ENCODE results near the gene HDAC4. TPM values are rescaled to one million over a fixed set of nuclear protein-coding genes. Genes with fewer than 3 reads are reported as not detected.

HDAC4 gene
- total RNA-seq, 5 donors from 2014 or later (not counting 1 experiment from before 2014, with no cell fraction given), result 44.8 to 80.2 (median 60.9) TPM

- CTCF ChIA-PET, result no interaction called here
- POLR2A ChIA-PET, result no interaction called here
- H3K9me3 Mint-ChIP-seq, result no peaks in the 10 kb centered on the region
- peaks cover 18 to 45% of the 10 kb centered on the region in 2 donors for H3K36me3 ChIP-seq (ENCODE audit: control insufficient read depth in 2 of 2, extremely low read depth in 1 of 2, insufficient read depth in 1 of 2, low read length in 1 of 2)
- no peak for ATAC-seq (replicated peaks in 1 of 4)
- H3K4me1 ChIP-seq (ENCODE audit: control insufficient read depth in 1 of 2, extremely low read depth in 1 of 2, insufficient read depth in 2 of 2, low read length in 2 of 2), result no peaks in the 10 kb centered on the region
- H3K27me3 Mint-ChIP-seq, result no peaks in the 10 kb centered on the region
- H3K4me1 Mint-ChIP-seq, result no peaks in the 10 kb centered on the region
- H3K27me3 ChIP-seq (replicated peaks in 1 of 2; ENCODE audit: control insufficient read depth in 2 of 2, extremely low read depth in 1 of 2, insufficient read depth in 2 of 2, low read length in 1 of 2), result no peaks in the 10 kb centered on the region
- WGBS (ENCODE audit: insufficient coverage), result 98% methylated on average over 10 of the region's 17 CpGs
- no peak overlapping the region for H3K27ac ChIP-seq (ENCODE audit: low read length)
- no peak for DNase-seq
- H3K9me3 ChIP-seq, result no peaks in the 10 kb centered on the region
- no peak overlapping the region for H3K4me3 ChIP-seq (ENCODE audit: control insufficient read depth in 1 of 2, extremely low read depth in 1 of 2, low read length in 1 of 2)
- H3K27ac Mint-ChIP-seq, result no peak overlapping the region
- H3K36me3 Mint-ChIP-seq, result peaks cover 15% of the 10 kb centered on the region
- H3K4me3 Mint-ChIP-seq, result no peak overlapping the region
Measured at GRCh38 chr2:239094867-239095266, 306.0 kb downstream of the HDAC4 start.

GRCh38 chr2:239093952-239094351, 306.9 kb downstream of the HDAC4 start:
- no peak overlapping the region for H3K4me3 ChIP-seq (ENCODE audit: control insufficient read depth in 1 of 2, extremely low read depth in 1 of 2, low read length in 1 of 2)
- no peak overlapping the region for H3K27ac Mint-ChIP-seq
- no peak overlapping the region for H3K27ac ChIP-seq (ENCODE audit: low read length)
- POLR2A ChIA-PET, result no interaction called here
- peaks cover 15 to 45% of the 10 kb centered on the region in 2 donors for H3K36me3 ChIP-seq (ENCODE audit: control insufficient read depth in 2 of 2, extremely low read depth in 1 of 2, insufficient read depth in 1 of 2, low read length in 1 of 2)
- no peaks in the 10 kb centered on the region for H3K27me3 ChIP-seq (replicated peaks in 1 of 2; ENCODE audit: control insufficient read depth in 2 of 2, extremely low read depth in 1 of 2, insufficient read depth in 2 of 2, low read length in 1 of 2)
- H3K4me3 Mint-ChIP-seq, result no peak overlapping the region
- 99% methylated on average over 15 of the region's 17 CpGs for WGBS (ENCODE audit: insufficient coverage)
- no peaks in the 10 kb centered on the region for H3K4me1 Mint-ChIP-seq
- H3K4me1 ChIP-seq (ENCODE audit: control insufficient read depth in 1 of 2, extremely low read depth in 1 of 2, insufficient read depth in 2 of 2, low read length in 2 of 2), result no peaks in the 10 kb centered on the region
- no peaks in the 10 kb centered on the region for H3K27me3 Mint-ChIP-seq
- ATAC-seq (replicated peaks in 1 of 4) (no peak), DNase-seq (no peak)
- H3K9me3 Mint-ChIP-seq, result no peaks in the 10 kb centered on the region
- CTCF ChIA-PET, result no interaction called here
- H3K9me3 ChIP-seq, result no peaks in the 10 kb centered on the region
- peaks cover 13% of the 10 kb centered on the region for H3K36me3 Mint-ChIP-seq

DNA sequence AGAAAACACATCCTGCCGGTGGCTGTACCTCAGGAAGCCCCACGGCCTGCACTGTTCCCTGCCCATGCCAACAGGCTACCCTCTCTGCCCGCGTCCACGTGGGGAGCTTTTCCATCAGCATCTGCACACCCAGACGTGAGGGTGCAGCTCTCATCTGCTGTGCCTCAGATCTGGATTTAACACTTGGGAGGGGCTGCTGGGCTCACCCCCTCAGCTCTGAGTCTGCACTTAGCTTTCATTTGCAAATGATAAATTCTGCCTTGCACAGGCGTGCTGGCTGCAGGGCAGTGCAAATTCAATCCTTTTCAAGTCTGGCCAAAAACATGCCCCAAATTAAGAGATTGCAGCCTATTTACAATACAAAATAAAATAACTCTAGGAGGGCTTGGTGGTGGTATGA, 307.3 kb downstream of the HDAC4 start:
- Mint-ChIP-seq H3K27ac (no peak overlapping the region), H3K27me3 (no peaks in the 10 kb centered on the region), H3K36me3 (peaks cover 14% of the 10 kb centered on the region), H3K4me1 (no peaks in the 10 kb centered on the region), H3K4me3 (no peak overlapping the region), H3K9me3 (no peaks in the 10 kb centered on the region)
- no peak overlapping the region for H3K27ac ChIP-seq (ENCODE audit: low read length)
- H3K4me3 ChIP-seq (ENCODE audit: control insufficient read depth in 1 of 2, extremely low read depth in 1 of 2, low read length in 1 of 2), result no peak overlapping the region
- DNase-seq, result no peak
- H3K9me3 ChIP-seq, result no peaks in the 10 kb centered on the region
- H3K36me3 ChIP-seq (ENCODE audit: control insufficient read depth in 2 of 2, extremely low read depth in 1 of 2, insufficient read depth in 1 of 2, low read length in 1 of 2), result peaks cover 15 to 49% of the 10 kb centered on the region in 2 donors
- ChIA-PET POLR2A (no interaction called here), CTCF (no interaction called here)
- H3K27me3 ChIP-seq (replicated peaks in 1 of 2; ENCODE audit: control insufficient read depth in 2 of 2, extremely low read depth in 1 of 2, insufficient read depth in 2 of 2, low read length in 1 of 2), result no peaks in the 10 kb centered on the region
- ATAC-seq (replicated peaks in 1 of 4), result no peak
- no peaks in the 10 kb centered on the region for H3K4me1 ChIP-seq (ENCODE audit: control insufficient read depth in 1 of 2, extremely low read depth in 1 of 2, insufficient read depth in 2 of 2, low read length in 2 of 2)
- WGBS (ENCODE audit: insufficient coverage), result 83% methylated on average over 5 of the region's 7 CpGs

DNA sequence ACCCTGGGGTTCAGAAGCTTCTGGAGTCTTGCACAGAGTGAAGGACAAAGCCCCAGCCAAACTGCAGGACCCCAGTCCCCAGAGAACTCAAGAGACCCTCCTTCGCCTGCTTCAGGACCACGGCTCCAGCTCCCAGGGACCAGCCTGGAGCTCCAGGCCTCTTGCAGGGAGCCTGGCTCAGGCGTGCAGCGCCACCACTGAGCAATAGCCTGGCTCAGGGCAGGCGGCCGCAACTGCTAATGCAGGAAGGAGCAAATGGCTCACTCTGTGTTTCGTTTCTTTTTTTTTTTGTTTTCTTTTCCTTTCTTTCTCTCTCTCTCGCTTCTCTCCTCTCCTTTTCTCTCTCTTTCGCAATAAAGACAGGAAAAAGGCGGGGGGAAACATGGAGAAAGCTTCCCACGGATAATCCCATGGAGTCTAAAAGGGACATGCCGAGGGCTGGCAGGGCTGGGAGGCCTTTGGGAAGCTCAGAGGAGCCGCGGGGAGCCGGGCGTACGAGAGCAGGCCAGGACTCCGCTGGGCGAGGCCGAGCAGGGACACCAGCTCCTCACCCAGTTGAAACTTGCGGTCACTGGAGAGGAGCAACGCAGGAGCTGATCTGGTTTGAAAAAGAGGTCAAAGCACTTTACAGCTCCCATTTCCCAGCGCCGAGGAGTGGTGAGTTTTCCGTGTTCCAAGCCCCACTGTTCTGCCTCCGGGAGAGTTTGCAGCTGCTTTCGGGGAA, 308.1 kb downstream of the HDAC4 start:
- Mint-ChIP-seq H3K4me3 (no peak overlapping the region), H3K27ac (no peak overlapping the region), H3K27me3 (no peaks in the 10 kb centered on the region), H3K4me1 (no peaks in the 10 kb centered on the region), H3K36me3 (peaks cover 16% of the 10 kb centered on the region), H3K9me3 (no peaks in the 10 kb centered on the region)
- H3K4me3 ChIP-seq (ENCODE audit: control insufficient read depth in 1 of 2, extremely low read depth in 1 of 2, low read length in 1 of 2), result no peak overlapping the region
- no peak for DNase-seq
- no peaks in the 10 kb centered on the region for H3K27me3 ChIP-seq (replicated peaks in 1 of 2; ENCODE audit: control insufficient read depth in 2 of 2, extremely low read depth in 1 of 2, insufficient read depth in 2 of 2, low read length in 1 of 2)
- ChIA-PET CTCF (no interaction called here), POLR2A (no interaction called here)
- no peaks in the 10 kb centered on the region for H3K9me3 ChIP-seq
- H3K27ac ChIP-seq (ENCODE audit: low read length), result no peak overlapping the region
- 95% methylated on average over 23 of the region's 27 CpGs for WGBS (ENCODE audit: insufficient coverage)
- no peak for ATAC-seq (replicated peaks in 1 of 4)
- H3K36me3 ChIP-seq (ENCODE audit: control insufficient read depth in 2 of 2, extremely low read depth in 1 of 2, insufficient read depth in 1 of 2, low read length in 1 of 2), result peaks cover 14 to 55% of the 10 kb centered on the region in 2 donors
- no peaks in the 10 kb centered on the region for H3K4me1 ChIP-seq (ENCODE audit: control insufficient read depth in 1 of 2, extremely low read depth in 1 of 2, insufficient read depth in 2 of 2, low read length in 2 of 2)

DNA sequence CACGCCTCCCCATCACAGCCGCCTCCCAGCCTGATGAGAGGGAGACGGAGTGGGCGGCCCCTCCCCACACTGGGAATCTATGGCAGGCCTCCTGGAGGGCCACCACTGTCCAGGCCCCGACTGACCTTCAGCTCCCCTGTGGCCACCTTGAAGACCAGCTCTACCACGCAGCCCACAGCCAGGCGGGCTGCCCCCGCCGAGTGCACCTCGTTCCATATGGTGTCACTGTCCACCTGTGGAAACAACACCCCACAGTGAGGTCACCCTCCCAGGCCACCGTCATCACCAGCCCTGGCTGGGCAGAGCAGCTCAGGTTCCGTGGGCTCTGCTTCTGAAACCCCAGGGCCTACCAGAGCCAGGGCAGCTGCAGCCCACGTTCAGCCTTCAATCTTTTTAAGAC, 310.9 kb downstream of the HDAC4 start:
- H3K4me3 ChIP-seq (ENCODE audit: control insufficient read depth in 1 of 2, extremely low read depth in 1 of 2, low read length in 1 of 2), result no peak overlapping the region
- H3K27me3 ChIP-seq (replicated peaks in 1 of 2; ENCODE audit: control insufficient read depth in 2 of 2, extremely low read depth in 1 of 2, insufficient read depth in 2 of 2, low read length in 1 of 2), result no peaks in the 10 kb centered on the region
- DNase-seq, result no peak
- ChIA-PET POLR2A (interaction anchor here in 1 of 2 donors (0.6 kb wide), 1 partner anchor 10 kb away, joined by 4 read pairs; no protein-coding TSS in a partner anchor), CTCF (interaction anchor here in 1 of 2 donors (0.9 kb wide), 1 partner anchor 190 kb away, joined by 3 read pairs; no protein-coding TSS in a partner anchor)
- H3K27ac Mint-ChIP-seq, result no peak overlapping the region
- no peak for ATAC-seq (replicated peaks in 1 of 4)
- peaks cover 20% of the 10 kb centered on the region for H3K36me3 Mint-ChIP-seq
- H3K9me3 Mint-ChIP-seq, result no peaks in the 10 kb centered on the region
- 93% methylated on average over 9 of the region's 13 CpGs for WGBS (ENCODE audit: insufficient coverage)
- no peaks in the 10 kb centered on the region for H3K27me3 Mint-ChIP-seq
- no peaks in the 10 kb centered on the region for H3K9me3 ChIP-seq
- H3K4me1 ChIP-seq (ENCODE audit: control insufficient read depth in 1 of 2, extremely low read depth in 1 of 2, insufficient read depth in 2 of 2, low read length in 2 of 2), result no peaks in the 10 kb centered on the region
- H3K4me3 Mint-ChIP-seq, result no peak overlapping the region
- peaks cover 0 to 4% (median 0%) of the 10 kb centered on the region in 3 donors for H3K4me1 Mint-ChIP-seq
- H3K36me3 ChIP-seq (ENCODE audit: control insufficient read depth in 2 of 2, extremely low read depth in 1 of 2, insufficient read depth in 1 of 2, low read length in 1 of 2), result peaks cover 9 to 53% of the 10 kb centered on the region in 2 donors
- H3K27ac ChIP-seq (ENCODE audit: low read length), result no peak overlapping the region

DNA sequence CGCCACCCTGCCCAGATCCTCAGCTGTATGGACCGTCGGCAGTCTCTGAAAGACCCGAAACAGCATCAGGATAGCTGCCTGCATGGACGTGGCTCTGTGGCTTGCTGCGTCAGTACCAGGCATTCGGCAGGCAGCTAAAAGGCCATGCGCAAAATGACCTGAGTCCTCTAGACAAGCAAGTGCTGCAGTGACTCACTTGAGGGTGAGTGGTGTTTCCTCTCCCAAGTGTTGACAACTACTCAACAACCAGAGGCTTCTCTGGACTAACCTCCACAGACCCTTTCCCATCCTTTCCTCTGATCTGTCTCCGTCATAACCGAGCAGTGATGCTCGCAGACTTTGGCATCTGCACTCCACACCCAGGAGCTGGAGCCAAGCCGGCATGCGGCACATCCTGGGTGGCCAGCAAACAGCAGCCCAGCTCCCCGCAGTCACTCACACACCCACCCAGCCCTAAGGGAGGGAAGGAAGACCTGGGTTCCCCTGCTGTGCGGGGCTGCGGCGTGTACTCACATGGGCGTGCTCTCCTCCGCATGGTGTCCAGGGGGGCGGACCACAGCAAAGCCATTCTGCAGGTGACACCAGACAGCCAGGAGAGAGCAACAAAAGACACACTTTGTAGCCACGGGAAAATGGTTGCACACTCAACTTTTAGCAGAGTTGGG, 313.6 kb downstream of the HDAC4 start:
- no peaks in the 10 kb centered on the region for H3K9me3 ChIP-seq
- Mint-ChIP-seq H3K27ac (no peak overlapping the region), H3K9me3 (no peaks in the 10 kb centered on the region), H3K27me3 (no peaks in the 10 kb centered on the region), H3K4me1 (peaks cover 0 to 4% (median 0%) of the 10 kb centered on the region in 3 donors), H3K4me3 (no peak overlapping the region), H3K36me3 (peaks cover 30% of the 10 kb centered on the region)
- ChIA-PET CTCF (no interaction called here), POLR2A (no interaction called here)
- WGBS (ENCODE audit: insufficient coverage), result 95% methylated on average over 17 of the region's 21 CpGs
- ATAC-seq (replicated peaks in 1 of 4) (no peak), DNase-seq (no peak)
- H3K36me3 ChIP-seq (ENCODE audit: control insufficient read depth in 2 of 2, extremely low read depth in 1 of 2, insufficient read depth in 1 of 2, low read length in 1 of 2), result peaks cover 6 to 53% of the 10 kb centered on the region in 2 donors
- no peaks in the 10 kb centered on the region for H3K4me1 ChIP-seq (ENCODE audit: control insufficient read depth in 1 of 2, extremely low read depth in 1 of 2, insufficient read depth in 2 of 2, low read length in 2 of 2)
- no peak overlapping the region for H3K27ac ChIP-seq (ENCODE audit: low read length)
- H3K27me3 ChIP-seq (replicated peaks in 1 of 2; ENCODE audit: control insufficient read depth in 2 of 2, extremely low read depth in 1 of 2, insufficient read depth in 2 of 2, low read length in 1 of 2), result no peaks in the 10 kb centered on the region
- H3K4me3 ChIP-seq (ENCODE audit: control insufficient read depth in 1 of 2, extremely low read depth in 1 of 2, low read length in 1 of 2), result no peak overlapping the region

All from T-cell (primary cell).